BJ (cell line): ENCODE data around the gene ARHGEF4. TPM values are rescaled to one million over a fixed set of nuclear protein-coding genes. Genes with fewer than 3 reads are reported as not detected.

ENCODE experiments used
- CTCF ChIA-PET: fragments of 350-600 bp; formaldehyde crosslinking; extraction: SDS; loops from one replicate; lab custom pipeline; 2021; ENCODE audit warnings: antibody characterized with exemption, inconsistent platforms; lab: Yijun Ruan, JAX
- POLR2A ChIA-PET: fragments of 300-600 bp; sonication (Branson Sonifier 250); formaldehyde crosslinking; extraction: SDS; loops from one replicate; lab custom pipeline; 2021; ENCODE audit warnings: antibody characterized with exemption; lab: Charles Lee
- DNase-seq: peaks from one replicate; pipeline ENCODE4 v3.0.0-alpha.2; 2011; ENCODE audit warnings: low read depth
- H3K27me3 ChIP-seq: 2 replicates; pipeline ENCODE4 v1.6.0; 2011; ENCODE audit warnings: low read length; ENCODE audit not compliant: control insufficient read depth, insufficient read depth
- H3K36me3 ChIP-seq: 2 replicates; pipeline ENCODE4 v1.5.1; 2011; ENCODE audit warnings: low read length; ENCODE audit not compliant: control insufficient read depth, insufficient read depth
- H3K4me3 ChIP-seq: 2 replicates; pipeline ENCODE4 v1.5.1; 2011; ENCODE audit warnings: low read depth, mild to moderate bottlenecking, control low read depth, low read length
- CTCF ChIP-seq: IDR thresholded peaks from 2 replicates; pipeline ENCODE4 v1.5.1; 2011; ENCODE audit warnings: low read depth, mild to moderate bottlenecking, control low read depth, inconsistent platforms, low read length, moderate library complexity; ENCODE audit not compliant: insufficient read depth
- polyA plus RNA-seq: library from polyadenylated mRNA; depleted of rRNA; stranded (reverse); fragments of >200 nt; gene quantifications from 2 replicates; pipeline ENCODE4 v1.2.3, GENCODE V29; 2011

Gene ARHGEF4
- polyA plus RNA-seq, 1 experiment, result 15.1 TPM

DNA sequence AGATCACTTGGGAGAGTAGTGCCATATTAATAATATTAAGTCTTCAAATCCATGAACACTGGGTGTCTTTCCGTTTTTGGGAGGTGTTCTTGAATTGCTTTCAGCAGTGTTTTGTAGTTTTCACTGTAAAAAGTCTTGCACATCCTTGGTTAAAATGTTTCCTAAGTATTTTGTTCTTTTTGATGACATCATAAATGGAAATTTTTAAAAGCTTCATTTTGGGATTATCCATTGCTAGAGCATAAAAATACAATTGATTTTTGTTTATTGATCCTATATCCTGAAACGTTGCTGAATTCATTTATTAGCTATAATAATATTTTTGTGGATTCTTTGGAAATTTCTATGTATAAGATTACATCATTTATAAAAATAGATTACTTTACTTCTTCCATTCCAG, 96.8 kb downstream of the ARHGEF4 start:
- DNase-seq, result no peak
- no peak overlapping the region for H3K4me3 ChIP-seq
- H3K27me3 ChIP-seq, result no peaks in the 10 kb centered on the region
- no peaks in the 10 kb centered on the region for H3K36me3 ChIP-seq
- no peak for TF ChIP-seq CTCF
- POLR2A ChIA-PET, result no interaction called here
- CTCF ChIA-PET, result interaction anchor here (0.6 kb wide), 1 partner anchor 11 kb away, joined by 4 read pairs; no protein-coding TSS in a partner anchor

DNA sequence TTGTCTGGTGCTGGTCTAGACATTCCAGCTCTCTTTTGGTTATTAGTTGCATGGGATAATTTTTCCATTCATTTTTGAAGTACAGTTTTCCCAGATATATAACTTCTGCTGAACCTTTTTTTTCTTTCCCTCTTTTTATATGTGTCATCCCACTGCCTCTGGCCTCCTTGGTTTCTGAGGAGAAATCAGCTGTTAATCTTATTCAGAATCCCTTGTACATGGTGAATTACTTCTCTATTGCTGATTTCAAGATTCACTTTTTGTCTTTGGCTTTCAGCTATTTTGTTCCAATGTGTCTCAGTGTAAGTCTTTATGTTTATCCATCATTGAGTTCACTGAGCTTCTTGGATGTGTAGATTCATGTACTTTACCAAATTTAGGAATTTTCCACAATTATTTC, 99.7 kb downstream of the ARHGEF4 start:
- POLR2A ChIA-PET, result no interaction called here
- no peak for DNase-seq
- H3K36me3 ChIP-seq, result no peaks in the 10 kb centered on the region
- no peaks in the 10 kb centered on the region for H3K27me3 ChIP-seq
- no peak for TF ChIP-seq CTCF
- CTCF ChIA-PET, result interaction anchor here (1.7 kb wide), 1 partner anchor 16 kb away, joined by 5 read pairs; no protein-coding TSS in a partner anchor
- no peak overlapping the region for H3K4me3 ChIP-seq

DNA sequence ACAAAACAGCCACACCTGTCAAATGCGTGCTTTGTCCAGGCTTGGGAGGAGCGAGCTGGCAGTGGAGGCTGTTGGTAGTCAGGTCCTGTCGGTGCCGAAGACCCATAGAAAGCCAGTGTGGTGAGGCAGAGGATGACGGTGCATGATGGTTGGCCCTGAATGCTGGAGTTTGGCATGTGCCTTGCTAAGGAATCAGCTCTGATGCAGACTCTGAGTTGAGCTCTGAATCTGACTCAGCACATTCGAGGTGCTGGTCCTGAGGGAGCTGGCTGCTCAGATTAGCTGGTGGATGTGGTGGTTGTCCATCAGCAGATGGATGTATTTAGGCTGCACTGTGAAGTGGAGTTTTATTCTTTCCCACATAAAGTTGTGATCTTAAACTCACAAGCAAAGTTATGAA, 111.3 kb downstream of the ARHGEF4 start:
- ChIA-PET POLR2A (no interaction called here), CTCF (interaction anchor here (0.7 to 0.9 kb wide), 2 partner anchors 28 to 150 kb away, joined by 3 read pairs; no protein-coding TSS in a partner anchor)
- no peak for TF ChIP-seq CTCF
- H3K36me3 ChIP-seq, result no peaks in the 10 kb centered on the region
- H3K4me3 ChIP-seq, result no peak overlapping the region
- no peaks in the 10 kb centered on the region for H3K27me3 ChIP-seq
- no peak for DNase-seq

DNA sequence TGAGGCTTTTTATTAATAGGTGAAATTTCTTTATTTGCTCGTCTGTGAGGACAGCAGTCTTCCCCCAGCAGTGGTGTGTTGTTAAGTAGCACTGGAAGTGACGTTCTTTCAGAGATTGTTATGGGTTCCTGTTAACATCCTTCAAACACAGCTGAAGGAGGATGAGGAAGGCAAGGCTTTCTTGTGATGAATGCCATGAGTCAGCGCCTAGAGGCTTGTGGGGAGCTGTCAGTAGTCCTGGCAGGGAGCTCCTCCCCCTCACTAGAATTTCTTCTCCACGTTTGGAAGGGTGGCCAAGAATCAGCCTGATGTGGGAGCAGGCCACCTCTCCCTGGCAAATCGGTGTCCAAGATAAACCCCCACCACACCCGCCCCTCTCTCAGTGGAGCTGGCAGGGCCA, 113.2 kb downstream of the ARHGEF4 start:
- no peaks in the 10 kb centered on the region for H3K27me3 ChIP-seq
- DNase-seq, result no peak
- ChIA-PET CTCF (interaction anchor here (0.9 kb wide), 1 partner anchor 15 kb away, joined by 3 read pairs; no protein-coding TSS in a partner anchor), POLR2A (no interaction called here)
- no peak overlapping the region for H3K4me3 ChIP-seq
- H3K36me3 ChIP-seq, result no peaks in the 10 kb centered on the region
- no peak for TF ChIP-seq CTCF

- H3K4me3 ChIP-seq, result no peak overlapping the region
- no peaks in the 10 kb centered on the region for H3K27me3 ChIP-seq
- CTCF ChIA-PET, result interaction anchor here (0.9 to 1.8 kb wide), 2 partner anchors 14 to 153 kb away, joined by 3 to 6 read pairs; no protein-coding TSS in a partner anchor
- H3K36me3 ChIP-seq, result no peaks in the 10 kb centered on the region
- POLR2A ChIA-PET, result no interaction called here
- TF ChIP-seq CTCF, result no peak
- DNase-seq, result no peak
Measured at GRCh38 chr2:130951018-130951417, 114.3 kb downstream of the ARHGEF4 start.
